Thyroid gland (tissue), 4 donors: ENCODE measurements around the gene PC. TPM values are rescaled to one million over a fixed set of nuclear protein-coding genes. Genes with fewer than 3 reads are reported as not detected.
"Not testable (repeated sequence)": the region's sequence is repeated elsewhere in the genome, so short reads cannot be mapped to it uniquely, and the experiment has no call there.

ENCODE experiments used
- DNase-seq, 2 donors: peaks; one replicate each; pipeline ENCODE4 v3.0.0-alpha.2; 2019
- H3K27ac ChIP-seq, 3 donors: fragments of 200-600 bp; sonication (generic); 1 replicate in 2 of 3; 2 replicates in 1 of 3; pipeline ENCODE4 v1.5.1; 2016 to 2019; ENCODE audit warnings: mild to moderate bottlenecking in 1 of 3, moderate library complexity in 1 of 3
- H3K27me3 ChIP-seq: fragments of 200-600 bp; sonication (generic); one replicate; pipeline ENCODE4 v1.5.1; 2019
- H3K36me3 ChIP-seq, 2 donors: fragments of 200-600 bp; sonication (generic); one replicate each; pipeline ENCODE4 v1.5.1; 2016 to 2019
- H3K4me1 ChIP-seq, 2 donors: fragments of 200-600 bp; sonication (generic); one replicate each; pipeline ENCODE4 v1.5.1; 2017 to 2019
- H3K4me3 ChIP-seq, 3 donors: fragments of 200-600 bp; sonication (generic); replicated peaks in 1 of 3; 1 replicate in 2 of 3; 2 replicates in 1 of 3; pipeline ENCODE4 v1.5.1; 2016; ENCODE audit warnings: mild to moderate bottlenecking in 1 of 3
- H3K9me3 ChIP-seq: fragments of 200-600 bp; sonication (generic); one replicate; pipeline ENCODE4 v1.5.1; 2017
- POLR2A ChIP-seq, 2 donors: fragments of 450-650 bp; IDR thresholded peaks; one replicate each; pipeline ENCODE4 v1.6.1; 2017; ENCODE audit warnings: antibody characterized with exemption in 2 of 2, mild to moderate bottlenecking in 2 of 2, moderate library complexity in 1 of 2
- WGBS, 2 donors: methylation state at CpG; one replicate each; pipeline ENCODE4 v1.1.5; 2017; 5-methylcytosine and 5-hydroxymethylcytosine counted together
- intact Hi-C: fragments of 100-400 bp; cut with DNase I; formaldehyde crosslinking; loops from one replicate; pipeline ENCODE4 v1.15.1; 2023
- total RNA-seq, 4 donors: library from RNA; depleted of rRNA; stranded (reverse); fragments of >200 nt; gene quantifications; one replicate each; pipeline ENCODE4 v1.2.3, GENCODE V29; 2016
- TF ChIP-seq, protein P1 (sequence below), 6 experiments: fragments of 200-600 bp in 3 of 6; fragments of 450-650 bp in 3 of 6; sonication (generic) in 3 of 6; IDR thresholded peaks; one replicate each; pipeline ENCODE4 v1.5.1; 2016 to 2019; ENCODE audit warnings: antibody characterized with exemption in 6 of 6, mild to moderate bottlenecking in 2 of 6, inconsistent platforms in 1 of 6, moderate library complexity in 1 of 6

PC gene
- total RNA-seq, 4 donors from 2014 or later = 5.4 to 34.3 (median 21.9) TPM

DNA sequence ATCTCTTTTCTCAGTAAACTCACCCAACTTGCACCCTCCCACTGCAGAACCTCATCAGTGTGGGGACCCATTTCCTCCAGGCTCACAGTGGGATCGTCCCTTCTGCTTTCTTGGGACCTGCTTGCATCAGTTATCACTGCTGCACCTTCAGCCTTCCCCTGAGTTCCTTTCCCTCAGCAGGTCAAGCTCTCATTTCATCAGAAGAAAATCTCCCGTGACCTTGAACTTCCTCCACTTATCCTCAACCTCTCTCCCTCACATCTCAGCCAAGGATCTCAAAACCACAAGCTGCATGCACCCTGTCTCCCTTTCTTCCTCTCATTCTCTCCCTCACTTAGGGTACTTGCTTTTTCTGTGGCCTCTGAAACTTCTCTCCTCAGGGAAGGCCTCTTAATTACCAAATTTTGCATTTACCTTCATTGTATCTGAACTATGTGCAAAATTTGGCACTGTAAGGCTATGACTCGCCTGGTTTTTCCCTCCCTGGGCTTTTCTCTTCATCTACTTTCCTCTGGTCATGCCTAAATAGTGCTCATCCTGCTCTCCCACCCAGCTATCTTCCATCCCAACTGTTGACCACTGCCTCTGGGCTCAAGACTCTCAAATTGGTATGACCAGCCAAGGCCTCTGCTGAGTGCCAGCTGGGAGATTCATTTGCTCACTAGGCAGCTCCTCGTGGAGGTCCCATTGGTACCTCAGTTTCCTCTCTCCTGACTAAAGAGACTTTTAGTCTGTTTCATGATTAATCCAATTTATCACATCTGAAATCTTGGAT lies 117.7 kb downstream of the PC start:
- no peak for DNase-seq
- intact Hi-C loops = no loop called here
- peaks cover 19 to 29% of the 10 kb centered on the region in 2 donors for H3K4me1 ChIP-seq

GRCh38 chr11:66835768-66836405 lies 122.3 kb downstream of the PC start:
- intact Hi-C loops = no loop called here
- peaks cover 0 to 3% of the 10 kb centered on the region in 2 donors for H3K4me1 ChIP-seq
- TF ChIP-seq, protein P1, sequence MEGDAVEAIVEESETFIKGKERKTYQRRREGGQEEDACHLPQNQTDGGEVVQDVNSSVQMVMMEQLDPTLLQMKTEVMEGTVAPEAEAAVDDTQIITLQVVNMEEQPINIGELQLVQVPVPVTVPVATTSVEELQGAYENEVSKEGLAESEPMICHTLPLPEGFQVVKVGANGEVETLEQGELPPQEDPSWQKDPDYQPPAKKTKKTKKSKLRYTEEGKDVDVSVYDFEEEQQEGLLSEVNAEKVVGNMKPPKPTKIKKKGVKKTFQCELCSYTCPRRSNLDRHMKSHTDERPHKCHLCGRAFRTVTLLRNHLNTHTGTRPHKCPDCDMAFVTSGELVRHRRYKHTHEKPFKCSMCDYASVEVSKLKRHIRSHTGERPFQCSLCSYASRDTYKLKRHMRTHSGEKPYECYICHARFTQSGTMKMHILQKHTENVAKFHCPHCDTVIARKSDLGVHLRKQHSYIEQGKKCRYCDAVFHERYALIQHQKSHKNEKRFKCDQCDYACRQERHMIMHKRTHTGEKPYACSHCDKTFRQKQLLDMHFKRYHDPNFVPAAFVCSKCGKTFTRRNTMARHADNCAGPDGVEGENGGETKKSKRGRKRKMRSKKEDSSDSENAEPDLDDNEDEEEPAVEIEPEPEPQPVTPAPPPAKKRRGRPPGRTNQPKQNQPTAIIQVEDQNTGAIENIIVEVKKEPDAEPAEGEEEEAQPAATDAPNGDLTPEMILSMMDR (IDR thresholded peaks at IDR 0.05) = no peak
- no peak for TF ChIP-seq POLR2A (IDR thresholded peaks at IDR 0.05)
- 91 to 94% methylated on average over 12 of the region's 12 CpGs for WGBS, 2 donors
- no peak overlapping the region for H3K4me3 ChIP-seq
- H3K27ac ChIP-seq = no peak overlapping the region
- H3K9me3 ChIP-seq = no peaks in the 10 kb centered on the region
- no peaks in the 10 kb centered on the region for H3K27me3 ChIP-seq
- DNase-seq = no peak
- H3K36me3 ChIP-seq = no peaks in the 10 kb centered on the region

More for the DNA sequence above, 117.7 kb downstream of the PC start:
- 89 to 95% methylated on average over 4 of the region's 4 CpGs for WGBS, 2 donors
- Histone ChIP-seq H3K27me3 (no peaks in the 10 kb centered on the region), H3K9me3 (no peaks in the 10 kb centered on the region), H3K36me3 (no peaks in the 10 kb centered on the region), H3K27ac (no peak overlapping the region), H3K4me3 (no peak overlapping the region)
- TF ChIP-seq, protein P1 (IDR thresholded peaks at IDR 0.05) = no peak
- TF ChIP-seq POLR2A (IDR thresholded peaks at IDR 0.05) = no peak

DNA sequence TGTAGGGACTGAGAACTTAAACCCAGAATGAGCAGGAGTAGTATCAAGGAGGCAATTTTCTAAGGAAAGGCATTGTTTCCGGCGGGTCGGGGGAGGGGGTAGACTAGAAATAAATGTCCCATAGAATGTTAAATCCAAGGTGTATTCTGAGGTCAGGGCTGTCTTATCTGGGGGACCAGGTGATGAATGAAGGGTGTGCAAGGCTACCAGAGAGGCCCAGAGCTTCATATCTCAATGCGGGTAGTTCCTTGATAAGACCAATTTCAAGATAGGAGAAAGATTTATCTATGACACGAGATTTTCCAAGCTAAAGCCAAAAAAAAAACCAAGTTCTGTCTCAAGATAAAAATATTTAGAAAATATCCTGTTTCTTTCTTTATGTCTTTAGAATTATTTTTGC lies 123.2 kb downstream of the PC start:
- Histone ChIP-seq H3K27ac (no peak overlapping the region), H3K36me3 (no peaks in the 10 kb centered on the region), H3K9me3 (no peaks in the 10 kb centered on the region), H3K4me3 (no peak overlapping the region), H3K27me3 (no peaks in the 10 kb centered on the region), H3K4me1 (no peaks in the 10 kb centered on the region)
- intact Hi-C loops = loop anchor here (5.0 kb wide), 1 partner anchor 143 kb away; no protein-coding TSS in a partner anchor
- WGBS, 2 donors = 78 to 85% methylated on average over 5 of the region's 5 CpGs
- DNase-seq = no peak
- no peak for TF ChIP-seq POLR2A (IDR thresholded peaks at IDR 0.05)
- TF ChIP-seq, protein P1 (IDR thresholded peaks at IDR 0.05) = no peak

GRCh38 chr11:66834539-66834845 lies 123.7 kb downstream of the PC start:
- Histone ChIP-seq H3K4me3 (no peak overlapping the region), H3K4me1 (no peaks in the 10 kb centered on the region), H3K27me3 (no peaks in the 10 kb centered on the region), H3K27ac (no peak overlapping the region), H3K36me3 (no peaks in the 10 kb centered on the region), H3K9me3 (no peaks in the 10 kb centered on the region)
- intact Hi-C loops = loop anchor here (5.0 kb wide), 1 partner anchor 142 kb away; no protein-coding TSS in a partner anchor
- no peak for DNase-seq
- 53 to 58% methylated on average over 4 of the region's 4 CpGs for WGBS, 2 donors
- TF ChIP-seq POLR2A (IDR thresholded peaks at IDR 0.05) = no peak
- TF ChIP-seq, protein P1 (IDR thresholded peaks at IDR 0.05) = no peak

- H3K9me3 ChIP-seq, H3K27ac ChIP-seq, H3K4me3 ChIP-seq, H3K27me3 ChIP-seq, DNase-seq, H3K4me1 ChIP-seq, H3K36me3 ChIP-seq, intact Hi-C loops: not testable (repeated sequence)
- 98 to 100% methylated on average over 4 of the region's 4 CpGs for whole genome bisulfite sequencing, 2 donors
Observed at GRCh38 chr11:66824573-66824972, 133.6 kb downstream of the PC start.
